Colonic mucosa (tissue), 4 donors: ENCODE measurements around the gene GAD2. TPM values are rescaled to one million over a fixed set of nuclear protein-coding genes. Genes with fewer than 3 reads are reported as not detected.

Source experiments
- DNase-seq: peaks from one replicate; pipeline ENCODE4 v3.0.0-alpha.2; 2020
- H3K27ac ChIP-seq: fragments of 200-600 bp; one replicate; pipeline ENCODE4 v1.8.0; 2021
- H3K27me3 ChIP-seq: fragments of 200-600 bp; one replicate; pipeline ENCODE4 v1.8.0; 2021
- H3K36me3 ChIP-seq: fragments of 200-600 bp; one replicate; pipeline ENCODE4 v1.8.0; 2021
- H3K4me1 ChIP-seq: fragments of 200-600 bp; one replicate; pipeline ENCODE4 v1.8.0; 2021; ENCODE audit warnings: mild to moderate bottlenecking
- H3K4me3 ChIP-seq: fragments of 200-600 bp; one replicate; pipeline ENCODE4 v1.8.0; 2021
- H3K9ac ChIP-seq, 2 donors: one replicate each; pipeline ENCODE4 v1.7.0; 2013; ENCODE audit warnings: control low read depth in 2 of 2, low read depth in 2 of 2, low read length in 2 of 2
- H3K9me3 ChIP-seq: fragments of 200-600 bp; one replicate; pipeline ENCODE4 v1.8.0; 2021
- intact Hi-C: fragments of 100-400 bp; cut with DNase I; formaldehyde crosslinking; loops from one replicate; pipeline ENCODE4 v1.14.1; 2022
- total RNA-seq, 2 donors: library from RNA; stranded (reverse); fragmentation: NEBNext Ultra II Directional in 1 of 2; extraction: Animal tissue kit (Norgen Biotek cat#: 25700) in 1 of 2; gene quantifications; one replicate each; pipeline ENCODE4 v1.2.1, GENCODE V29; 2021
- TF ChIP-seq, protein P1 (sequence below): fragments of 200-600 bp; IDR thresholded peaks from one replicate; pipeline ENCODE4 v1.8.0; 2022; ENCODE audit warnings: antibody characterized with exemption, mild to moderate bottlenecking
- donor health status: healthy.
- donor health status: DM: no; HTN: no; CAD: no.
- donor health status: DM: no; HTN: no; CAD: no.

The GAD2 gene
- total RNA-seq, 2 donors from 2014 or later: not detected

GRCh38 chr10:26194275-26194674, 22.3 kb upstream of the GAD2 start:
- DNase-seq: no peak
- TF ChIP-seq, protein P1, sequence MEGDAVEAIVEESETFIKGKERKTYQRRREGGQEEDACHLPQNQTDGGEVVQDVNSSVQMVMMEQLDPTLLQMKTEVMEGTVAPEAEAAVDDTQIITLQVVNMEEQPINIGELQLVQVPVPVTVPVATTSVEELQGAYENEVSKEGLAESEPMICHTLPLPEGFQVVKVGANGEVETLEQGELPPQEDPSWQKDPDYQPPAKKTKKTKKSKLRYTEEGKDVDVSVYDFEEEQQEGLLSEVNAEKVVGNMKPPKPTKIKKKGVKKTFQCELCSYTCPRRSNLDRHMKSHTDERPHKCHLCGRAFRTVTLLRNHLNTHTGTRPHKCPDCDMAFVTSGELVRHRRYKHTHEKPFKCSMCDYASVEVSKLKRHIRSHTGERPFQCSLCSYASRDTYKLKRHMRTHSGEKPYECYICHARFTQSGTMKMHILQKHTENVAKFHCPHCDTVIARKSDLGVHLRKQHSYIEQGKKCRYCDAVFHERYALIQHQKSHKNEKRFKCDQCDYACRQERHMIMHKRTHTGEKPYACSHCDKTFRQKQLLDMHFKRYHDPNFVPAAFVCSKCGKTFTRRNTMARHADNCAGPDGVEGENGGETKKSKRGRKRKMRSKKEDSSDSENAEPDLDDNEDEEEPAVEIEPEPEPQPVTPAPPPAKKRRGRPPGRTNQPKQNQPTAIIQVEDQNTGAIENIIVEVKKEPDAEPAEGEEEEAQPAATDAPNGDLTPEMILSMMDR: no peak
- intact Hi-C loops: no loop called here
- Histone ChIP-seq H3K4me1 (no peaks in the 10 kb centered on the region), H3K9me3 (no peaks in the 10 kb centered on the region), H3K36me3 (no peaks in the 10 kb centered on the region), H3K27me3 (no peaks in the 10 kb centered on the region), H3K9ac (no peak overlapping the region), H3K27ac (no peak overlapping the region), H3K4me3 (no peak overlapping the region)

- Histone ChIP-seq H3K4me1 (no peaks in the 10 kb centered on the region), H3K36me3 (no peaks in the 10 kb centered on the region), H3K9me3 (no peaks in the 10 kb centered on the region), H3K4me3 (no peak overlapping the region), H3K27ac (no peak overlapping the region), H3K27me3 (no peaks in the 10 kb centered on the region), H3K9ac (no peak overlapping the region)
- no peak for DNase-seq
- intact Hi-C loops: no loop called here
- TF ChIP-seq, protein P1: no peak
Observed at GRCh38 chr10:26197248-26197647, 19.3 kb upstream of the GAD2 start.

DNA sequence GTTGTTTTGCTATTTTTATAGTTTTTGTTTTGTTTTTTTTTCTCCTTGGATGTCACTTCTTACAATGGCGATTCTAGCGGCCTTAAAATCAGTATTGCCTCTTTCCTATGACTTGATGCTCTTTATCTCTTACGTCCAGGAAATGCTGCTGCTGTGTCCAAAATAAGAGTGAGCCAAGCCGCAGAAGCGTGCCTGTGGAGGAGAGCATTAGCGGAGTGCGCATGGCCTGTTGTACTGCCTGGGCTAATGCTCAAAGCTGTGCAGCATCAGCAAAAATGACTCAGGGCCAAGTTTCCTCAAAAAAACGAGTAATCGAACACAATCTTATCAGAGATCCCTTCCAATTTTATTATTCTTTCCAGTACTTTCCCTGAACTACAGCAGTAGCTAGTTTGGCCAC, 18.5 kb upstream of the GAD2 start:
- H3K9ac ChIP-seq: no peak overlapping the region
- TF ChIP-seq, protein P1: no peak
- no peak for DNase-seq
- intact Hi-C loops: no loop called here
- H3K36me3 ChIP-seq: no peaks in the 10 kb centered on the region
- no peaks in the 10 kb centered on the region for H3K27me3 ChIP-seq
- no peaks in the 10 kb centered on the region for H3K4me1 ChIP-seq
- no peak overlapping the region for H3K27ac ChIP-seq
- no peak overlapping the region for H3K4me3 ChIP-seq
- H3K9me3 ChIP-seq: no peaks in the 10 kb centered on the region

DNA sequence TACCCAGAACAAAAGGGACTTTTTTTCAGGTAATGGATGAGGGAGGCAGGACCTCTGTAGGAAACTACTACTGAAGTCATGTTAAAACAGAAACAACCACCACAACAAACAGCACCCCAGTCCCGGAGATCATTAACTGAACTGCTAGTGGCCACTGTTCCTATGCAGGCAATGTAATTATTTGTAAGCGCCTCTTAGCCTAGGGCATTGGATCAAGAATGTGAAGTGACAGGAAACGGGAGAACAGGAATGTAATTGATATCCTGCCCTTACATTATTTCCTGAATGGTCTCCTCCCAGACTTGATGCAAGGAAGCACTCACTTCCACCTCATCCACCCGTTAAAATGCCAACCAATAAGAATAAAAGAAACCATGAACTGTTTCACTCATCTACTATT, 16.7 kb upstream of the GAD2 start:
- Histone ChIP-seq H3K27me3 (no peaks in the 10 kb centered on the region), H3K4me1 (no peaks in the 10 kb centered on the region), H3K9me3 (no peaks in the 10 kb centered on the region), H3K36me3 (no peaks in the 10 kb centered on the region), H3K4me3 (no peak overlapping the region), H3K9ac (no peak overlapping the region), H3K27ac (no peak overlapping the region)
- intact Hi-C loops: no loop called here
- TF ChIP-seq, protein P1: no peak
- DNase-seq: no peak

DNA sequence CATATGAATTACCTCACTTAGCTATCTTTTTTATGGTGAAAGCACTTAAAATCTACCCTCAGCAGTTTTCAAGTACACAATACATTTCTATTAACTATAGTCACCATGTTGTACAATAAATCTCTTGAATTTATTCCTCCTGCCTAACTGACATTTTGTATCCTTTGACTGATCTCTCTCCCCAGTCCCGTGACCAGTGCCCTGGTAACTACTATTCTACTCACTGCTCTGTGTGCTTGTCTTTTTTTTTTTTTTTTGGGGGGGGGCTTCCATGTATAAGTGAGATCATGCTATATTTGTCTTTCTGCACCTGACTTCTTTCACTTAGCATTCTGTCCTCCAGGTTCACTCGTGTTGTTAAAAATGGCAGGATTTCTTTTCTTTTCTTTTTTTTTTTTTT, 11.4 kb upstream of the GAD2 start:
- H3K9me3 ChIP-seq: no peaks in the 10 kb centered on the region
- no peaks in the 10 kb centered on the region for H3K27me3 ChIP-seq
- TF ChIP-seq, protein P1: no peak
- H3K9ac ChIP-seq: no peak overlapping the region
- intact Hi-C loops: no loop called here
- H3K4me3 ChIP-seq: no peak overlapping the region
- H3K36me3 ChIP-seq: no peaks in the 10 kb centered on the region
- no peak for DNase-seq
- H3K27ac ChIP-seq: no peak overlapping the region
- no peaks in the 10 kb centered on the region for H3K4me1 ChIP-seq
